Adrenal gland (tissue), 12 donors: ENCODE data around the gene TMEM184B. TPM values are rescaled to one million over a fixed set of nuclear protein-coding genes. Genes with fewer than 3 reads are reported as not detected.

Source experiments
- DNase-seq, 7 donors: peaks; one replicate each; pipeline ENCODE4 v3.0.0-alpha.2; 2019 to 2020
- H3K27ac ChIP-seq, 5 donors: fragments of 200-600 bp; sonication (generic) in 4 of 5; 1 replicate in 3 of 5; 2 replicates in 2 of 5; pipeline versions ENCODE4 v1.5.1 to v1.8.0; 2016 to 2020; ENCODE audit warnings: mild to moderate bottlenecking in 1 of 5
- H3K27me3 ChIP-seq: fragments of 200-600 bp; 2 replicates; pipeline ENCODE4 v1.8.0; 2021
- H3K36me3 ChIP-seq, 2 donors: fragments of 200-600 bp; replicated peaks in 1 of 2; 1 replicate in 1 of 2; 2 replicates in 1 of 2; pipeline versions ENCODE4 v1.5.1 to v1.8.0; 2018 to 2022
- H3K4me1 ChIP-seq, 2 donors: fragments of 200-600 bp; replicated peaks in 1 of 2; 1 replicate in 1 of 2; 2 replicates in 1 of 2; pipeline versions ENCODE4 v1.5.1 to v1.8.0; 2018 to 2021
- H3K4me3 ChIP-seq, 4 donors: fragments of 200-600 bp; sonication (generic) in 3 of 4; one replicate each; pipeline ENCODE4 v1.5.1; 2016 to 2018
- H3K9me3 ChIP-seq, 3 donors: fragments of 200-600 bp; sonication (generic) in 1 of 3; replicated peaks in 1 of 3; 1 replicate in 2 of 3; 2 replicates in 1 of 3; pipeline versions ENCODE4 v1.5.1 to v1.8.0; 2016 to 2021
- CTCF ChIP-seq, 6 experiments: fragments of 450-650 bp in 4 of 6; fragments of 200-600 bp in 2 of 6; sonication (generic) in 1 of 6; IDR thresholded peaks; 1 replicate in 5 of 6; 2 replicates in 1 of 6; pipeline versions ENCODE4 v1.5.1 to v1.8.0; 2016 to 2021; ENCODE audit warnings: antibody characterized with exemption in 6 of 6, mild to moderate bottlenecking in 2 of 6, moderate library complexity in 1 of 6
- POLR2A ChIP-seq, 2 donors: fragments of 450-650 bp; IDR thresholded peaks; one replicate each; pipeline ENCODE4 v1.6.1; 2017; ENCODE audit warnings: antibody characterized with exemption in 2 of 2, mild to moderate bottlenecking in 2 of 2, moderate library complexity in 1 of 2
- WGBS, 4 donors: extraction: QIAGEN DNeasy Blood & Tissue Kit in 2 of 4; methylation state at CpG; one replicate each; pipeline versions ENCODE4 v1.1.5 to v1.1.7; 2013 to 2017; 5-methylcytosine and 5-hydroxymethylcytosine counted together
- intact Hi-C, 2 donors: fragments of 100-400 bp; cut with DNase I; formaldehyde crosslinking; loops; one replicate each; pipeline versions ENCODE4 v1.14.1 to v1.15.0; 2022 to 2023
- polyA plus RNA-seq, 3 donors: library from polyadenylated mRNA; stranded (reverse); fragments of 200-250 nt in 2 of 3; fragments of 350-450 nt in 1 of 3; fragmentation: Illumina TruSeq in 1 of 3; extraction: RNeasy Lipid Tissue Mini Kit (QIAGEN cat#74804) in 1 of 3; gene quantifications; one replicate each; pipeline ENCODE4 v1.2.3, GENCODE V29; 2013 to 2014
- total RNA-seq, 9 donors: library from RNA; depleted of rRNA in 4 of 9; stranded (reverse); fragments of >200 nt in 4 of 9; fragments of 120-200 nt in 1 of 9; fragmentation: NEBNext Ultra II Directional in 1 of 9; extraction: Animal tissue kit (Norgen Biotek cat#: 25700) in 1 of 9; gene quantifications; one replicate each; pipeline versions ENCODE4 v1.1.0 to v1.2.4, GENCODE V29; 2013 to 2023
- donor health status: healthy with polysubstance abuse.
- donor health status: Bipolar disorder and iron deficiency.
- donor health status: DM: yes; HTN: yes; CAD: no.
- donor health status: DM: no; HTN: no; CAD: no.
- donor health status: DM: no; HTN: no; CAD: no.
- donor health status: DM: yes; HTN: yes; CAD: no.

Gene TMEM184B
- total and polyA plus RNA-seq, 12 donors, result 7.1 to 107 (median 43.8) TPM

- TF ChIP-seq POLR2A (IDR thresholded peaks at IDR 0.05), result no peak
- TF ChIP-seq CTCF (IDR thresholded peaks at IDR 0.05), result no peak
Observed at GRCh38 chr22:38318792-38319773, 46.3 kb upstream of the TMEM184B start.

GRCh38 chr22:38317995-38318715, 45.3 kb upstream of the TMEM184B start:
- WGBS, 4 donors, result 5 to 12% (median 10%) methylated on average over 14 to 18 of the region's 18 CpGs

More at GRCh38 chr22:38318792-38319773, 46.3 kb upstream of the TMEM184B start:
- Histone ChIP-seq H3K4me1 (peaks cover 25 to 40% of the 10 kb centered on the region in 2 donors), H3K27me3 (no peaks in the 10 kb centered on the region), H3K9me3 (no peaks in the 10 kb centered on the region), H3K27ac (peak overlapping the region; percentile 93 to 98 (median 97)), H3K36me3 (no peaks in the 10 kb centered on the region), H3K4me3 (no peak overlapping the region)
- WGBS, 4 donors, result 90 to 93% (median 91%) methylated on average over 13 to 14 of the region's 14 CpGs
- no peak for DNase-seq
- intact Hi-C loops, result no loop called here

GRCh38 chr22:38317122-38317994, 44.5 kb upstream of the TMEM184B start, which contains the start of gene CSNK1E:
Gene CSNK1E, minus strand, starts transcription at chr22:38317433. Its CDS starts 3,276 bp downstream, at chr22:38314157.
- intact Hi-C loops, result no loop called here
- TF ChIP-seq POLR2A (IDR thresholded peaks at IDR 0.05), result no peak
- no peak for TF ChIP-seq CTCF (IDR thresholded peaks at IDR 0.05)
- Histone ChIP-seq H3K27me3 (no peaks in the 10 kb centered on the region), H3K4me3 (peak within 1 kb of the TSS; percentile 46 to 94 (median 72)), H3K4me1 (peaks cover 32 to 58% of the 10 kb centered on the region in 2 donors), H3K36me3 (no peaks in the 10 kb centered on the region), H3K27ac (peak within 1 kb of the TSS; percentile 96 to 98 (median 97)), H3K9me3 (no peaks in the 10 kb centered on the region)
- DNase-seq, result peak; percentile 69 to 86 (median 81)
- WGBS, 4 donors, result 3 to 7% (median 4%) methylated on average over 9 to 88 of the region's 98 CpGs

More at GRCh38 chr22:38317995-38318715, 45.3 kb upstream of the TMEM184B start:
- TF ChIP-seq CTCF (IDR thresholded peaks at IDR 0.05) (no peak), POLR2A (IDR thresholded peaks at IDR 0.05) (peak in 1 of 2 donors; percentile 85)
- peak overlapping the region; percentile 93 to 98 (median 97) for H3K27ac ChIP-seq
- DNase-seq, result peak; percentile 69 to 91 (median 90)
- no peaks in the 10 kb centered on the region for H3K36me3 ChIP-seq
- peaks cover 32 to 50% of the 10 kb centered on the region in 2 donors for H3K4me1 ChIP-seq
- no peaks in the 10 kb centered on the region for H3K27me3 ChIP-seq
- H3K4me3 ChIP-seq, result peak overlapping the region in 1 of 4 donors; percentile 65
- no peaks in the 10 kb centered on the region for H3K9me3 ChIP-seq
- intact Hi-C loops, result no loop called here
